Kidney capillary endothelial cell (primary cell): Measurements from ENCODE around the gene C6orf163.
"Not testable (repeated sequence)": the region's sequence is repeated elsewhere in the genome, so short reads cannot be mapped to it uniquely, and the experiment has no call there.

Experiments used
- DNase-seq: peaks from one replicate; pipeline ENCODE4 v3.0.0-alpha.2; 2018; ENCODE audit warnings: low spot score

C6orf163 gene

DNA sequence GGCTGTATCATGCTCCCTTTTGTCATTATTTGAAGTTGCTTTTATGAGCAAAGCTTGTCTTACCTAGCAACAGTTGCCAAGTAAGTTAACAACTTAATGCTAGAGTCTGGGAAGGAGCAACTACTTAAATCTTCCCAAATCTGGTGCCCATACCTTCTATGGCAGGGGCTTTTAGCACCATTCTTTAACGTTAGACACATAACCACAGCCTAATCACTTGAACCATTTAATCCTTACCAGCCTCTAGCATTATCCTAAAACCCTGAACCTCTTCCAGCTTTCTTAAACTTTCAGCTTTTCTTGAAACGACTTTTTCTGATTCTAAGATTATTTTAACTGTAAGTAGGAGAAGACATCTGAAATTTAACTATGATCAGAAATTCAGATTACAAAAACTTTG is at the start of gene C6orf163:
C6orf163 (plus strand) TSS at position 83 of the 400 bp plus-strand sequence; CDS start at position 370, 287 bp downstream.
- DNase-seq = no peak

DNA sequence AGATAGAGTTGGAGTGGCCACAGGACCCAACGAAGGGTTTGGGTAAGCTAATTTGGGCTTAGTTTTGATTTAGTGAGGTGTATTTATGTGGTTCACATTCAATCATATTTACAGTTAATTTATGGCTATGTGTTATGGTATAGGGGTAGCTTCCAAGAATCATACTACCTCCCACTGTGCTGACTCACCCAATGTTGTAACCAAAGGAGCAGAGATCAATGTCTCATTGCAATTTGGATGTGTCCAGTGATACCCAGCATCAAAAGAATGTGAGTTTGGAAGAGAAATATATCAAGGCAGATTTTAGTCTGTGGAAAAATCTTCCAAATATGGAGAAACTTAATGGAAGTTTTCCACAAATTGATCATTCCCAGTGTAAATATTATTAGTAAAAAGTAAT is 47.5 kb upstream of the C6orf163 start:
- DNase-seq = no peak

DNA sequence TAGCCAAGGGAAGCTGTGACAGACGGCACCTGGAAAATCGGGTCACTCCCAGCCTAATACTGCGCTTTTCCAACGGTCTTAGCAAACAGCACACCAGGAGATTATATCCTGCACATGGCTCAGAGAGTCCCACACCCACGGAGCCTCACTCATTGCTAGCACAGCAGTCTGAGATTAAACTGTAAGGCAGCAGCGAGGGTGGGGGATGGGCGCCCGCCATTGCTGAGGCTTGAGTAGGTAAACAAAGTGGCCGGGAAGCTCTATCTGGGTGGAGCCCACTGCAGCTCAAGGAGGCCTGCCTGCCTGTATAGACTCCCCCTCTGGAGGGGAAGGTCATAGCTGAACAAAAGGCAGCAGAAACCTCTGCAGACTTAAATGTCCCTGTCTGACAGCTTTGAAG is 43.3 kb upstream of the C6orf163 start:
- DNase-seq = not testable (repeated sequence)

DNA sequence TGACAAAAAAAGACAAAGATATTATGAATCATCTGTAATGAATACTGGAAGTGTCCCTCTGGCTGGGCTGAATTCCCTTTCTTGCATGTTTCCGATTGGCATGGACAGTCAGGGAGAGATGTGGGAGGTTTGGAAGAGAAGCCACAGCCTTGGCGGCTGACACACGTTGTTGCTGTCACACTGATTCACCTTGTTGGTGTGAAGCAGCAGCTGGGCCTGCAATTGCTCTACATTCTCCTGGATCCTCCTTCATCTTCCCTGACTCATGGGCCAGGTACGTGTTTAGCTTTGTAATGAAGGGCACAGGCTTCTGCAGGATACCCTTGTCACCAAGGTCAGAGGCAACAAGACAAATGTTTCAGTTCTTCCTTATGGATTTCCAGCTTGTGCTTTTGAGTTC is 35.6 kb upstream of the C6orf163 start:
- DNase-seq = no peak

DNA sequence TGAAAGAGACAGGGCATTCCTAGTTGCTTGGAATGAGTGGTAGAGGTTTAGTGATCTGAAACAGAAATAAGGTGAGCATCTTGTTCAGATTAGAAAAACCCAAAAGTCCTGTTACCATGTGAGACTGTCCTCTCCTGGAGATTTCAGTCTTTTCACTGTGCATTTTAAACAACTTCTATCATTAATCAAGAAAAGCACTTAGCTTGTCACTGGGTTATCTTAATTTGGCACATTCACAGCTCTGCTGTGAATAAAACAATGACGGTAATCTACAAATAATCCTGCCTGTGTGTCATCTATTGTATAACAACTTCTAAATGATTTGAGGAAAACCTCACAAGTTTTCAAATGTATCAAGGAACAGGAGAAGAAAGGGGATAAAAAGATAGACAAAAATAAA is 31.8 kb upstream of the C6orf163 start:
- DNase-seq = no peak

DNA sequence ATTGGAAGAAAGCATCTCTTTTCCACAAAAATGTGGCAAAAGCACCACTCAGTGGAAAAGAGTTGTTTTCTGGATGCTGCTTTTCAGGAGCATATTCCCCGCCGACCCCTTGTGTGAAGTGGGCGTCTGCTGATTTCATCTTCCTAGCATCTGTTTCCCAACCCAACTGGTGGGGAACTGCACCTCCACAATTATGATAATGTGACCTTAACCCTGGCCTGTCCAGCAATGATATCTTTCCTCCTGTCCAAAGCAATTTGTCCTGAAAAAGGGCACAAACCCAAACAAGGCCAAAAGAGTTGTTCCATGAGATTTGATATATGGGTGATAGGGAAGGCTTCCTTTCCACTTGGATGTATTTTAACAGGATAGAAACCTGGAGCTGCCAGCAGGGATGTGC is 29.5 kb upstream of the C6orf163 start:
- no peak for DNase-seq

DNA sequence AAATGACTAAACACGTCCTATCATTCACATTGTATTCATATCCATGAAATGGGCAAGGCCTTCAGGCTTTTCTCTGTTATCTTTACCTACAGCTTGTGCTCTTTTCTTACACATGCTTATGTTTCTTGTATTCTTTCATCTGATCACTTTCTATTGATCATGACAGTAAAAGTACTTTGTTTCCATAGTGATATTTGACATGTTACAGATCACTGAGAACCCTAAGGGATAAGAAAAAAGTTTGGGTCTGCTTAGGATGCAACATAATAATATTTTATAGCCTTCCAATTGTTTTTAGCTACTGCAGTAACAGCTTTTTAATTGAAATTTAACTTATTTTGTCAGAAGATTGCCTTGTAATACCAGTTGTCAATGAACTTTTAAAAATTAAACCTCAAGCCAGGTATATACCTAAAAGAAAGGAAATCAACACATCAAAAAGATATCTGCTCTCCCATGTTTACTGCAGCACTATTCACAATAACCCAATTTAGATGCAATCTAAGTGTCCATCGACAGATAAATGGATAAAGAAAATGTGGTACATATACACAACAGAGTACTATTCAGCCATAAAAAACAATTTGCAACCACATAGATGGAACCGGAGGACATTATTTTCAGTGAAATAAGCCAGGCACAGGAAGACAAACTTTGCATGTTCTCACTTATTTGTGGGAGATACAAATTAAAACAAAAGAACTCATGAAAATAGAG is 25.2 kb upstream of the C6orf163 start:
- no peak for DNase-seq

DNA sequence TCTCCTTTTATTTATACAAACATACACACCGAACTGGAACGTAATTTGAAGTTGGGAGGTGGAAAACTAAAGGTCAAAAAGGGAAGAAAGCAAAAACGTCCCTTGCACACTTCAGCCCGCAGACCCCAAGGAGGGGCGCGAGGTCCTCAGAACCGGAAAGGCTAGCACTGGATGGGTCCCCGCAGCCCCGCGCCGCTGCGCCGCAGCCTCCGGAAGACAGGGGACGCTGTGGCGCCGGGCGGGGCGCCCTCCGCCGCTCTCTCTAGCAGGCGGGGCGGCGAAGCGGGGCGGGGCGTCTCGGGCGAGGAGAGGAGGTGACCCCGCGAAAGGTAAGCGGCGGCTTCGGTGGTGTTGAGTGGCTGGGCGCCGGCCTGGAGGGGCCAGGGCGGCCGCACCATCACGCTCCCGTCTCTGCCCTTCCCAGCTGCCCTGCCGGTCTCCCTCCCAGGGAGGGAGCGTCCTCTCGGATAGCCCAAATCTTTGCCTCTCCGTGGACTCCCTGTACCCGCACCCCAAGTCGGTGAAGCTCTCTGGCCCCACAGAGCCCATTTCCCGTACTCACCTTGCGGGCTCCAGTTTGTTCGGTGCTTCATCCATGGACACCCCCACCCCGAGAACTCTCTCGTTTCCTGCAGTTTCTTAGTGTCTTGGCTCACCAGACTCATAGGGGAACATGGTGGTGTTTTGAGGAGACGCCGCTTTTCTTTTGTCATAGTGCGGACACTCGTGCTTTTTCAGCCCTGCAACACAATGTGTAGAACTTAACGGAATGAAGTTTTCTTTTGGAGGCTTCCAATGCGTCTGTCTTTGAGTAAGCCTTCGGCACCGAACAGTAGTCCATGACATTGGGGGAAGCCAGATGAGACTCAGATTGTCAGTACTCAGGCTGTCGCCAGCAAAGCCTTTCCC is 22.1 kb upstream of the C6orf163 start, which contains the start of gene SMIM8:
SMIM8 (plus strand) TSS at position 285 of the 909 bp plus-strand sequence. CDS start 14,444 bp downstream, outside the sequence.
- DNase-seq = peak; percentile 63

DNA sequence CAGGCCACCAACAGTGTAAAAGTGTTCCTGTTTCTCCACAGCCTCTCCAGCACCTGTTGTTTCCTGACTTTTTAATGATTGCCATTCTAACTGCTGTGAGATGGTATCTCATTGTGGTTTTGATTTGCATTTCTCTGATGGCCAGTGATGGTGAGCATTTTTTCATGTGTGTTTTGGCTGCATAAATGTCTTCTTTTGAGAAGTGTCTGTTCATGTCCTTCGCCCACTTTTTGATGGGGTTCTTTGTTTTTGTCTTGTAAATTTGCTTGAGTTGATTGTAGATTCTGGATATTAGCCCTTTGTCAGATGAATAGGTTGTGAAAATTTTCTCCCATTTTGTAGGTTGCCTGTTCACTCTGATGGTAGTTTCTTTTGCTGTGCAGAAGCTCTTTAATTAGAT is 20.7 kb upstream of the C6orf163 start:
- not testable (repeated sequence) for DNase-seq

DNA sequence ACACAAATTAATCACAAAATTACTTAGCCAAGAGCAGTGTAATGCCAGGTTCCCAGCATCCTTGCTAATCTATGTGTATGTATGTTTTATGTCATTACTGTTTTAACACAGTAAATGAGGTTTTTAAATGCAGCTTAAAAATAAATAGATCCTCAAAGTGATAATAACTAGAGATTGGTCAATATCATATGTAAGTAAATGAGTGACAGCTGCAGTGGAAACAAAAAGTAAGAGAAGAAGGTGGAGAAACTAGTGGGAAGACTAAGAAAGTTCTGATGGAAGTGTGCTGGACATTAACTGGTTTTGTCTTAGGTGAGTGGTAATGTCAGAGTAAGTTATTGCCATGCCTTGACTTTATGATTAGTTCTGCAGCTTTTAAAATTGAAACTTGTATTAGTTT is 13.7 kb upstream of the C6orf163 start:
- no peak for DNase-seq

DNA sequence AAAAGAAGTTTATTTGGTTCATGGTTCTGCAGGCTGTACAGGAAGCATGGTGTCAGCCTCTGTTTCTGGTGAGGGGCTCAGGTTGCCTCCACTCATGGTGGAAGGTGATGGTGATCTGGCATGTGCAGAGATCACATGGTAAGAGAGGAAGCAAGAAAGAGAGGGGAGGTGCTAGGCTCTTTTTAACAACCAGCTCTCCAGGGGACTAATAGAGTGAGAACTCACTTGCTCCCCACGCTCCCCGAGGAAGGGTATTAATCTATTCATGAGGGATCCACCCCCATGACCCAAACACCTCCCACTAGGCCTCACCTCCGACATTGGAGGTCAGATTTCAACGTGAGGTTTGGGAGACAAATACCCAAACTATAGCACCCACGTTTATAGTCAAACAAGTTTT is 11.6 kb upstream of the C6orf163 start:
- DNase-seq = no peak

DNA sequence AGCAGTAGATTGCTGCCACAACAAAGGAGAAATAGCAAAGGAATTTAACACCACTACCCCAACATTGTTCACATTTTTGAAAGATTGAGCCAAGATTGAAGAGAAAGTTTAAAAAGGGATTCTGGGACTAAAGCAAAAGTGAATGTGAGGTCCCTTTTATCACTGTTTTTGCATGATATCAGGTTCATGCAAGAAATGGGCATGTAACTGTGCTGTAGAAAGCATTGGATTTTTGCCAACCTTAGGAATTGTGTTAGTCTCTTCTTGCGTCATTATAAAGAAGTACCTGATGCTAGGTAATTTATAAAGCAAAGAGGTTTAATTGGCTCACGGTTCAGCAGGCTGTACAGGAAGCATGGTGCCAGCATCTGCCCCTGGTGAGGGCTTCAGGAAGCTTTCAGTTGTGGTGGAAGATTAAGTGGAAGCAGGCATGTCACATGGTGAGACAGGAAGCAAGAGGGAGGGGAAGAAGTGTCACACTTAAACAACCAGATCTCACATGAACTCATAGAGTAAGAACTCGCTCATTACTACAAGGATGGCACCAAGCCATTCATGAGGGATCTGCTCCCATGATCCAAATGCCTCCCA is 10.9 kb upstream of the C6orf163 start:
- DNase-seq = no peak

DNA sequence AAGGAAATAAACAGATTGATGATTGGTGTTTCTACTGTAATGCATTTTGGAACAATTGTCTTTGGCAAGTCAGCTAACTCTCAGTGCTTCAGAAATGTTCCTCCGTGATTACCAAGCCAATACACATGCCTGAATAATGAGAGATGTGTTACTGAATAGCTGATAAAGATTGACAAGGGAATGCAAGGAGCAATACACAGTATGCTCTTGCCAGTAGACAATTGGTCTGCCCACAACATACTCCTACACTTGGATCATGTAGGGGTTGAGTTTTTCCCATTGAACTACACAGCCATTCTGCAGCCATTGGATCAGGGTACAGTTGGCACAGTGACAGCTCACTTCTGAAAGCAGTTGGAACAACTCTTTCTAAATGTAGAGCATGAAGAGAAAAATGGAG is 9.9 kb upstream of the C6orf163 start:
- no peak for DNase-seq

DNA sequence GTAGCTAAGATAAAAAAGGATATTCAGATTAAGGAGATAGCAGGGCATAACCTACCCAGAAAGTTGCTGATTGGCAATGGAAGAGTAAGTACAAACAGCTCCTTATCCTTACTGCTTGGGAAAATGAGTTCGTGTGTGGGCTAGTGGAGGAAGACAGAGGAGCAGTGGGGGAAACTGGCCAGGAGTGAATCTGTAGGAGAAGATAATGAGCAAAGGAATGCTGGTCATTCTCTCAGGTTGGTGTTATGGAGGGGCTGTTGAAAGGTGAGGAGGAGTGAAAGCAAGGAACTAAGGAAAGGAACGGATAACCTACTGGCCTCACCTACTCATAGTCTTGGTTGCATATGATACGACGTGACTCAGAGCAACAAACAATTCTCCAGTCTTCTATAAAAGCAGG is 8.2 kb upstream of the C6orf163 start:
- DNase-seq = no peak

DNA sequence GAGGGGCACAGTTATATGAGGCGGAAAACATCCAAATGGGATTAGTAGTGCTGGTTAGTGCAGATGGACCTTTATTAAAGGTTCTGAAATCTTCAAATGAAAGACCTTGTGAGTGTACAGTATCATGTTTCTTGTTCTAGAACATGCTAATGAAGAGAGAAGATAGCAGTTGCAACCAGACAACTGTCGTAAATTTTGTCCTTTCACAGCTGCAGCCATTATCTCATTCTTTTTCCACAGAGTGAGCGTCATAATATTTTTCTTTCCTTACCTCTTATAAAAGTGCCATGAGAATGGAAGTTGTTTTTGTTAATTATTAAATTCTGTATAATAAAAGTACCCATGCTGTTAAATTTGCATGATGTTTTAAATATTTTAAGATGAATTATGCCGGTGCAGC is 4.4 kb upstream of the C6orf163 start:
- no peak for DNase-seq

DNA sequence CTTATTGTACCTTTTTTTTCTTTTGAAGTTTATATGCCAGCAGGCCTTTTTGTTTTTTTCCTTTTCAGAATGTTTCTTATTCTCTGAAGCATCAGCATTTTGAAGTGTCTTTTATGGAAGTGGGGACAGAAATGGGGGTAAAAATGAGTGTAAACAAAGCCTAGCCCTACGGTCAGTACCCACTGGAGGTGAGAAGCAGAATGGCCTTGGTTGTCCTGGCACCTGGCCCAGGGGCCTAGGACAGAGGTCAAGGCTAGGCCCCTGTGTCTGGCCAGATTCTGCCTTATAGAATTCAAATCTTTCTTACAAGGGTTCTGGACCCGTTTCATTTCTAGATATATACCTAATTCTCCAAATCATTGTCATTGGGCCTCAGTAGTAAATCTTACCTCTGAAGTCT is 3.5 kb upstream of the C6orf163 start:
- no peak for DNase-seq

DNA sequence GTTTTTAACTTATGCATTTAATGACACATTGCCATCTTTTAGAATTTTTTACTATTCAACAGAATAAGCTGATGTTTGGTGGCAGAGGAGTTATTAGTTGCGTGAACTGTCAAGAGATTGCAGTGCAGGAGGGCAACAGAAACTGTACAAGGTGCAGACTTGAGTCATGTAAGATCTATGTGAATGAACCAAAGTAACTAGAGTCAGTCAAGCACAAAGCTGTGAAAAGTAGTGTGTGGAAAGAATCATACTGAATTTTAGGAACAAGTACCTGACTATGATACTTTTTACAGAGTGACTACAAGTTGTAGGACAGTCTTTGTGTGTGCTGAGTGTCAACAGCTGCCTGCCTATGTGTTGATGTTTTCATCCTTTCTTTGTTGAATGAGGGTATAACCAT is 2.7 kb upstream of the C6orf163 start:
- DNase-seq = no peak

DNA sequence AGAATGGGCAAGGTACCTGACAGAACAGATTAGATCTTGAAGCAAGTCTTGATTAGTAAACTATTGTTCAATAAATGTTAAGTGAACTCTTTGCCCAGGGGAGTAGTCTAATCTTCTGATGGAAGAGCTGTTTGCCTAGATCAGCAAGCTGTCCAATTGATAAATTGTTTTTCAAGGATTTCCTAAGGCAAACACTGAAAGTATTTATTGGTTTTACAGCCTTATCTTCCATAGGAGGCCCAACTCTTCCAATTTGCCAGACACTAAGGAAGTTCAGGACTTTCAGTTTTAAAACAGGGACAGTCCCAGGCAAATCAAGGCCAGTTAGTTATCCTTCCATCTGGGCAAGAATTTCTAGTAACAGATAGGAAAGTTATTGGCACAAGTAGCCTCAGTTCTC is 1.8 kb upstream of the C6orf163 start:
- no peak for DNase-seq

DNA sequence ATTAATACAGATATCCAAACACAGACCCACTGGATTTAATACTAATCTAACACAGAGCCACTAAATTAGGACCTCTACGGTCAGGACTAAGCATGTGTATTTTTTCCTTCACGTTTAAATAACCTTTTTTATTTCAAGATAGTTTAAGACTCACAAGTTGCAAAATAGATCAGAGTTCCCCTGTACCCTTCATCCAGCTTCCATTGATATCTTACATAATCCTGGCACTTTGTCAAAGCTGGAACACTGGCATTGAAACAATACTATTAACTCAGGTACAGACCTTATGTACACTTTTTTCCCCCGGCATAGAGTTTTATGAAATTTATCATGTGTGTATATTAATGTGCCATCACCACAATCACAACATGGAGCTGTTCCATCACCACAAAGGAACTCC is 2.1 kb downstream of the C6orf163 start:
- no peak for DNase-seq

DNA sequence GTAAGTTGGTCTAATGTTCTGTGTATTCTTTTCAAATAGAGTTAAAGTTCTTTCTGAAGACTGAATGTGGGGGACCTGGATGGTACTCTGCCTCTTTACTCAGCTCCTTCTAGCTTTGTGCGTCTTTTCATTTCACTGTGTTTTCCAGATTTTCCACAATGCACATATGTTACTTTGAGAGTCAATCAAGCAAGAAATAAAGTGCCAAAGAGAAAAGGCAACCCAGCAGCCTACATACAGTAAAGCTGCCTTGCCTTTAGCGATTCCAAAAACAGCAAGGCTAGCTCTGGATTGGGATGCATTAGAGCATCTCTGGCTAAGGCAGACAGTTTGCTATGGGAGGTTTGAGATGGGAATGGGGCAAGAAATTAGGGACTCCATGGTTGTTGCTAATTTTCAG is 5.3 kb downstream of the C6orf163 start:
- no peak for DNase-seq

DNA sequence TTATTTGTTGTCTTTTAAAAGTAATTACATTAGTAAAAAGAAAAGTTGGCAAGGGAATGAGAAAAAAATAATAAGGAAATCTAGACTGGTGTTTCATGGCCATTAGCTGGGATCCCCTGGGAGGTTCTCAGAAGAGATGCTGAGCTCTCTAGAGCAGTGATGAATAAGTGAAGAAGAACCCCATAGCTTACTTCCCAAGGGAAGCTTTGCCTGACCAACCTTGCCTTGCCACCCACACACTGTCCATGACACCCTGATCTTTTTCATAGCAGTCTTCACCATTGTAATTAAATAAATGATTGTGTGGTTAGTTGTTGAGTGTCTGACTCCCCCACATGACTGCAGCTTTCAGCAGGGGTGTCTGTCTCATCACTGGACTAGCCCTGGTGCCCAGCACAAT is 5.9 kb downstream of the C6orf163 start:
- no peak for DNase-seq

DNA sequence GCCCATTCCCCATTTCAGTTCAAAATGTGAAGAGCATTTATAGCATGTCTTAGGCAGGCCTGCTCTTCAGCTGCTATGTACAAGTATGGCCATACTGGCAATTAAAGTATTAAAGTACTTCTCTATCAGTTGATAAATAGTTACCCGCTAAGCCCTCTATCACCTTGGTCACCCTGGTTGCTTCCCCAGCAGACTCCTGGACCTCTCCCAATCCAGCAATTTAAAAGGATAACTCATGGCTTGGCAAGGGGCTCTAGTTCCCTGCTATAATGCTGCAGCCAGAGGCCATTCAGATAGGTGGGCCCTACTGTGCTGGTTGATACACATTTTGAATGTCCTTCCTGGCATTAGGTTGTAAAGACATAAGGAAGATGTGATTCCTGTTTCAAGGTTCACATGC is 7.0 kb downstream of the C6orf163 start:
- DNase-seq = no peak

DNA sequence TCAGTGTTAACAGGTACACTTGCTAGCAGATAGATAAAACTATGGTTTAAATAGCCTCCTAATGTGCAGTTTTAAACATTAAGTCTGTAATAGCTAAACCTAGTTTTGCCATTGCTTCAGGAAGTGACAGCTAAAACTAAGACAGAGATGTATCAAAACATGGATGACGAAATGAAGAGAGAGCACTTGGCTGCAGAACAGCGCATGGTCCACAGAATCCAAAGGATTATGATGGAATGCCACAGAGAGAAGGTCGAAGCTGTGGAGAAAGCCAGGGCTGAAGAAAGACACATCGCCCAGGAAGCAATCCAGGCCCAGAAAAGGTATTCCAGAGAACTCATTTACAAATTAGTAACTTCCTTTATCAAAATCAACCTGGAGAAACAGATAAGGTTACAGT is 11.6 kb downstream of the C6orf163 start:
- DNase-seq = no peak
